IMR-90 (cell line): ENCODE results near the gene UBN2.

Experiments used
- BHLHE40 ChIP-seq: fragments of 150-350 bp; IDR thresholded peaks from 2 replicates; pipeline ENCODE4 v1.6.1; 2016; ENCODE audit warnings: mild to moderate bottlenecking, low read depth, low read length
- POLR2A ChIP-seq: IDR thresholded peaks from 2 replicates; pipeline ENCODE4 v1.6.1; 2012; ENCODE audit warnings: mild to moderate bottlenecking, low read depth, low read length
- RCOR1 ChIP-seq: IDR thresholded peaks from 2 replicates; pipeline ENCODE4 v1.6.1; 2012; ENCODE audit warnings: mild to moderate bottlenecking, low read length, improper control_type of control experiment; ENCODE audit not compliant: insufficient replicate concordance
- RFX5 ChIP-seq: IDR thresholded peaks from 2 replicates; pipeline ENCODE4 v1.8.0; 2012; ENCODE audit warnings: low read depth, mild to moderate bottlenecking, low read length, moderate library complexity
- TF ChIP-seq, protein P1 (sequence below): conservative IDR thresholded peaks from 2 replicates; pipeline ENCODE4 v1.5.1; 2012; ENCODE audit warnings: mild to moderate bottlenecking, low read depth, low read length, improper control_type of control experiment
- TF ChIP-seq, protein P2 (sequence below): fragments of 150-350 bp; IDR thresholded peaks from 2 replicates; pipeline ENCODE4 v1.6.1; 2017; ENCODE audit warnings: mild to moderate bottlenecking, antibody characterized with exemption, low read length, low read depth

DNA sequence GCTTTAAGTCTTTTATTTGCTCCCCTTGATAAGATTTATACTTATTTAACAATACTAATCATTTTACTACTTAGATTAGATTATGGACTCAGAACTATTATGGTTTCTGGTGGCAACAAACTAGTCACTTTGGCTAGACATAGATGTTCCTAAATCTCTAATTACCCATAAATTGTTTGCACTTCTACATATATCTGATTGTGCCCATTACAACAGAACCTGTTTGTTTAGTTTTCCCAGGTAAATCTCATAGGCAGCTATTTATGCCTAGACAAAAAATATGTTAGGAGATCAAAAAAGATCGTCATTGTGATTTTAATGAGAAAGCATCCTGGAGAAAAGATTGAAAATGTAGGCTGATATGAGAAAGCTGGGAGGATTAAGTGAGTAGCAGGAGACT lies 14.4 kb downstream of the UBN2 start:
- TF ChIP-seq, protein P1, sequence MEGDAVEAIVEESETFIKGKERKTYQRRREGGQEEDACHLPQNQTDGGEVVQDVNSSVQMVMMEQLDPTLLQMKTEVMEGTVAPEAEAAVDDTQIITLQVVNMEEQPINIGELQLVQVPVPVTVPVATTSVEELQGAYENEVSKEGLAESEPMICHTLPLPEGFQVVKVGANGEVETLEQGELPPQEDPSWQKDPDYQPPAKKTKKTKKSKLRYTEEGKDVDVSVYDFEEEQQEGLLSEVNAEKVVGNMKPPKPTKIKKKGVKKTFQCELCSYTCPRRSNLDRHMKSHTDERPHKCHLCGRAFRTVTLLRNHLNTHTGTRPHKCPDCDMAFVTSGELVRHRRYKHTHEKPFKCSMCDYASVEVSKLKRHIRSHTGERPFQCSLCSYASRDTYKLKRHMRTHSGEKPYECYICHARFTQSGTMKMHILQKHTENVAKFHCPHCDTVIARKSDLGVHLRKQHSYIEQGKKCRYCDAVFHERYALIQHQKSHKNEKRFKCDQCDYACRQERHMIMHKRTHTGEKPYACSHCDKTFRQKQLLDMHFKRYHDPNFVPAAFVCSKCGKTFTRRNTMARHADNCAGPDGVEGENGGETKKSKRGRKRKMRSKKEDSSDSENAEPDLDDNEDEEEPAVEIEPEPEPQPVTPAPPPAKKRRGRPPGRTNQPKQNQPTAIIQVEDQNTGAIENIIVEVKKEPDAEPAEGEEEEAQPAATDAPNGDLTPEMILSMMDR, result no peak
- no peak for TF ChIP-seq RFX5
- TF ChIP-seq RCOR1, result no peak
- TF ChIP-seq BHLHE40, result no peak
- no peak for TF ChIP-seq POLR2A
- TF ChIP-seq, protein P2, sequence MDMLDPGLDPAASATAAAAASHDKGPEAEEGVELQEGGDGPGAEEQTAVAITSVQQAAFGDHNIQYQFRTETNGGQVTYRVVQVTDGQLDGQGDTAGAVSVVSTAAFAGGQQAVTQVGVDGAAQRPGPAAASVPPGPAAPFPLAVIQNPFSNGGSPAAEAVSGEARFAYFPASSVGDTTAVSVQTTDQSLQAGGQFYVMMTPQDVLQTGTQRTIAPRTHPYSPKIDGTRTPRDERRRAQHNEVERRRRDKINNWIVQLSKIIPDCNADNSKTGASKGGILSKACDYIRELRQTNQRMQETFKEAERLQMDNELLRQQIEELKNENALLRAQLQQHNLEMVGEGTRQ, result no peak
